Measurements from ENCODE around the gene NEDD1. TPM values are rescaled to one million over a fixed set of nuclear protein-coding genes. Genes with fewer than 3 reads are reported as not detected.

NEDD1 gene
- total RNA-seq, 1 experiment from 2014 or later, result 35.4 TPM

DNA sequence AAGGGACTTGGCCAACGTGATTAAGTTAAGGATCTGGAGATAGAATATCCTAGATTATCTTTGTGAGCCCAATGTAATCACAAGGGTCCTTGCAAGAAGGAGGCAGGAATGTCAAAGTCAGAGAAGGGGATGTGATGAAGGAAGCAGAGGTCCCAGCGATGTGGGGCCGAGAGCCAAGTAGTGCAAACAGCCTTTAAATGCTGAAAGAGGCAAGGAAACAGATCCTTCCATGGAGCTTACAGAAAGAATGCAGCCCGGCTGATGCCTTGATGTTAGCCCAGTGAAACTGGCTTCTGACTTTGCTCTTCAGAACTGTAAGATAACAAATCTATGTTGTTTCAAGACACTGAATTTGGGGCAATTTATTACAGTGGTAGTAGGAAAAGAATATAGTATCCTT is 74.9 kb downstream of the NEDD1 start:
- intact Hi-C loops (cut with micrococcal nuclease), result no loop called here

More for the DNA sequence above, 74.9 kb downstream of the NEDD1 start:
- ChIA-PET RAD21 (ENCODE audit: low non-redundant PET in 1 of 2, low total read pairs in 2 of 2, uncharacterized antibody in 2 of 2, unreplicated experiment in 2 of 2) (no interaction called here), CTCF (no interaction called here), POLR2A (no interaction called here)
- Histone ChIP-seq H3K4me3 (replicated peaks in 1 of 2; ENCODE audit: low read depth in 1 of 2, low read length in 2 of 2) (no peak overlapping the region), H3K9me3 (ENCODE audit: control insufficient read depth in 1 of 2, insufficient read depth in 1 of 2, low read depth in 1 of 2, low read length in 2 of 2) (no peaks in the 10 kb centered on the region), H3K27ac (ENCODE audit: low read depth, low read length) (no peak overlapping the region), H3K79me2 (ENCODE audit: insufficient read depth, low read length) (no peaks in the 10 kb centered on the region), H3K27me3 (ENCODE audit: insufficient read depth, low read length) (no peaks in the 10 kb centered on the region; the same call in 1 of the 2 replicates), H3K9me2 (ENCODE audit: insufficient read depth) (no peaks in the 10 kb centered on the region), H3K4me2 (ENCODE audit: low read length) (no peak overlapping the region), H3K9ac (ENCODE audit: low read length) (no peak overlapping the region), H3K4me1 (ENCODE audit: control insufficient read depth in 1 of 2, insufficient read depth in 2 of 2, low read length in 2 of 2) (peaks cover 0 to 3% of the 10 kb centered on the region in 2 experiments; a peak in 1 of 4 replicates), H3K36me3 (ENCODE audit: control insufficient read depth in 1 of 2, insufficient read depth in 2 of 2, low read length in 2 of 2) (no peaks in the 10 kb centered on the region), H4K20me1 (ENCODE audit: insufficient read depth) (no peaks in the 10 kb centered on the region), H2AFZ (ENCODE audit: low read depth, low read length, poor library complexity, severe bottlenecking) (no peak overlapping the region)
- no peak for DNase-seq (ENCODE audit: low read depth, low spot score)
- no TSS peak for BruUV-seq (replicated peaks)
- TF ChIP-seq CEBPB (IDR thresholded peaks at IDR 0.05; ENCODE audit: low read depth) (no peak), ZNF274 (IDR thresholded peaks at IDR 0.05; ENCODE audit: low read depth, low read length) (no peak), TCF7L2 (IDR thresholded peaks at IDR 0.05; ENCODE audit: borderline replicate concordance, extremely low read depth, insufficient read depth, insufficient read length) (no peak), SRF (IDR thresholded peaks at IDR 0.05; ENCODE audit: low read depth) (no peak), CBX3 (IDR thresholded peaks at IDR 0.05; ENCODE audit: low read depth) (no peak), EZH2 (IDR thresholded peaks at IDR 0.05) (no peak), EZH2phosphoT487 (IDR thresholded peaks at IDR 0.05; ENCODE audit: borderline replicate concordance) (no peak), ZFX (IDR thresholded peaks at IDR 0.05) (no peak), EGR1 (IDR thresholded peaks at IDR 0.05; ENCODE audit: low read depth) (no peak), SP1 (IDR thresholded peaks at IDR 0.05; ENCODE audit: low read depth) (no peak), FOSL1 (IDR thresholded peaks at IDR 0.05; ENCODE audit: low read depth) (no peak)
- TF ChIP-seq, protein P1, sequence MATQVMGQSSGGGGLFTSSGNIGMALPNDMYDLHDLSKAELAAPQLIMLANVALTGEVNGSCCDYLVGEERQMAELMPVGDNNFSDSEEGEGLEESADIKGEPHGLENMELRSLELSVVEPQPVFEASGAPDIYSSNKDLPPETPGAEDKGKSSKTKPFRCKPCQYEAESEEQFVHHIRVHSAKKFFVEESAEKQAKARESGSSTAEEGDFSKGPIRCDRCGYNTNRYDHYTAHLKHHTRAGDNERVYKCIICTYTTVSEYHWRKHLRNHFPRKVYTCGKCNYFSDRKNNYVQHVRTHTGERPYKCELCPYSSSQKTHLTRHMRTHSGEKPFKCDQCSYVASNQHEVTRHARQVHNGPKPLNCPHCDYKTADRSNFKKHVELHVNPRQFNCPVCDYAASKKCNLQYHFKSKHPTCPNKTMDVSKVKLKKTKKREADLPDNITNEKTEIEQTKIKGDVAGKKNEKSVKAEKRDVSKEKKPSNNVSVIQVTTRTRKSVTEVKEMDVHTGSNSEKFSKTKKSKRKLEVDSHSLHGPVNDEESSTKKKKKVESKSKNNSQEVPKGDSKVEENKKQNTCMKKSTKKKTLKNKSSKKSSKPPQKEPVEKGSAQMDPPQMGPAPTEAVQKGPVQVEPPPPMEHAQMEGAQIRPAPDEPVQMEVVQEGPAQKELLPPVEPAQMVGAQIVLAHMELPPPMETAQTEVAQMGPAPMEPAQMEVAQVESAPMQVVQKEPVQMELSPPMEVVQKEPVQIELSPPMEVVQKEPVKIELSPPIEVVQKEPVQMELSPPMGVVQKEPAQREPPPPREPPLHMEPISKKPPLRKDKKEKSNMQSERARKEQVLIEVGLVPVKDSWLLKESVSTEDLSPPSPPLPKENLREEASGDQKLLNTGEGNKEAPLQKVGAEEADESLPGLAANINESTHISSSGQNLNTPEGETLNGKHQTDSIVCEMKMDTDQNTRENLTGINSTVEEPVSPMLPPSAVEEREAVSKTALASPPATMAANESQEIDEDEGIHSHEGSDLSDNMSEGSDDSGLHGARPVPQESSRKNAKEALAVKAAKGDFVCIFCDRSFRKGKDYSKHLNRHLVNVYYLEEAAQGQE (IDR thresholded peaks at IDR 0.05; ENCODE audit: low read depth), result no peak
- TF ChIP-seq, protein P2, sequence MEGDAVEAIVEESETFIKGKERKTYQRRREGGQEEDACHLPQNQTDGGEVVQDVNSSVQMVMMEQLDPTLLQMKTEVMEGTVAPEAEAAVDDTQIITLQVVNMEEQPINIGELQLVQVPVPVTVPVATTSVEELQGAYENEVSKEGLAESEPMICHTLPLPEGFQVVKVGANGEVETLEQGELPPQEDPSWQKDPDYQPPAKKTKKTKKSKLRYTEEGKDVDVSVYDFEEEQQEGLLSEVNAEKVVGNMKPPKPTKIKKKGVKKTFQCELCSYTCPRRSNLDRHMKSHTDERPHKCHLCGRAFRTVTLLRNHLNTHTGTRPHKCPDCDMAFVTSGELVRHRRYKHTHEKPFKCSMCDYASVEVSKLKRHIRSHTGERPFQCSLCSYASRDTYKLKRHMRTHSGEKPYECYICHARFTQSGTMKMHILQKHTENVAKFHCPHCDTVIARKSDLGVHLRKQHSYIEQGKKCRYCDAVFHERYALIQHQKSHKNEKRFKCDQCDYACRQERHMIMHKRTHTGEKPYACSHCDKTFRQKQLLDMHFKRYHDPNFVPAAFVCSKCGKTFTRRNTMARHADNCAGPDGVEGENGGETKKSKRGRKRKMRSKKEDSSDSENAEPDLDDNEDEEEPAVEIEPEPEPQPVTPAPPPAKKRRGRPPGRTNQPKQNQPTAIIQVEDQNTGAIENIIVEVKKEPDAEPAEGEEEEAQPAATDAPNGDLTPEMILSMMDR (IDR thresholded peaks at IDR 0.05 in 2 of 3, conservative IDR thresholded peaks at IDR 0.05 in 1 of 3; ENCODE audit: borderline replicate concordance in 1 of 3, insufficient read depth in 1 of 3, low read depth in 2 of 3, low read length in 2 of 3), result no peak
- ATAC-seq, result no peak

Data from HCT116 (cell line).